OCI-LY3 (cell line): ENCODE data around the gene ADGRD1.

Source experiments
- H2AFZ ChIP-seq: fragments of 200-600, 300-600 bp; shearing (Covaris generic); 2 replicates; pipeline ENCODE4 v1.6.0; 2014; ENCODE audit warnings: antibody characterized with exemption, low read depth, low read length
- H3K27ac ChIP-seq: fragments of 200-600, 300-600 bp; sonication (generic); 2 replicates; pipeline ENCODE4 v1.5.1; 2014; ENCODE audit warnings: mild to moderate bottlenecking, low read length, moderate library complexity, mixed read lengths
- H3K27me3 ChIP-seq: fragments of 200-600, 300-600 bp; sonication (generic); 2 replicates; pipeline ENCODE4 v1.6.1; 2014; ENCODE audit warnings: low read depth, low read length, mixed read lengths
- H3K36me3 ChIP-seq: fragments of 200-600, 300-600 bp; sonication (generic); replicated peaks from 2 replicates; pipeline ENCODE3; 2014; ENCODE audit warnings: low read depth, low read length, mixed read lengths
- H3K4me1 ChIP-seq: fragments of 300-600, 200-600 bp; sonication (generic); 2 replicates; pipeline ENCODE4 v1.6.1; 2014; ENCODE audit warnings: low read length, mixed read lengths
- H3K4me2 ChIP-seq: fragments of 200-600, 300-600 bp; sonication (generic); 2 replicates; pipeline ENCODE4 v1.6.1; 2014; ENCODE audit warnings: low read length, mixed read lengths
- H3K4me3 ChIP-seq: fragments of 300-600, 200-600 bp; sonication (generic); 2 replicates; pipeline ENCODE4 v1.5.1; 2014; ENCODE audit warnings: antibody characterized with exemption, mild to moderate bottlenecking, low read length, moderate library complexity
- H3K79me2 ChIP-seq: fragments of 300-600, 200-600 bp; shearing (Covaris generic); 2 replicates; pipeline ENCODE4 v1.6.1; 2014; ENCODE audit warnings: mild to moderate bottlenecking, low read length, mixed read lengths
- H3K9ac ChIP-seq: fragments of 300-600, 200-600 bp; shearing (Covaris generic); 2 replicates; pipeline ENCODE4 v1.6.0; 2014; ENCODE audit warnings: mild to moderate bottlenecking, low read length, moderate library complexity
- H3K9me3 ChIP-seq: fragments of 200-600, 300-600 bp; shearing (Covaris generic); 2 replicates; pipeline ENCODE4 v1.6.1; 2014; ENCODE audit warnings: low read length, mixed read lengths; ENCODE audit not compliant: insufficient read depth
- H4K20me1 ChIP-seq: fragments of 200-600, 300-600 bp; sonication (generic); 2 replicates; pipeline ENCODE4 v1.6.1; 2016; ENCODE audit warnings: low read length, mixed read lengths; ENCODE audit not compliant: insufficient read depth
- EZH2phosphoT487 ChIP-seq: fragments of 200-600 bp; shearing (Covaris generic); IDR thresholded peaks from 2 replicates; pipeline ENCODE4 v1.6.1; 2018; ENCODE audit warnings: antibody characterized with exemption, mixed run types, low read depth
- TF ChIP-seq, protein P1 (sequence below): fragments of 200-600, 300-600 bp; sonication (generic); IDR thresholded peaks from 2 replicates; pipeline ENCODE4 v1.5.1; 2014; ENCODE audit warnings: antibody characterized with exemption, low read length, low read depth

Gene ADGRD1

GRCh38 chr12:130960058-130960457 is 6.4 kb downstream of the ADGRD1 start:
- H3K4me1 ChIP-seq: no peaks in the 10 kb centered on the region
- no peaks in the 10 kb centered on the region for H3K9me3 ChIP-seq
- TF ChIP-seq EZH2phosphoT487: no peak
- TF ChIP-seq, protein P1, sequence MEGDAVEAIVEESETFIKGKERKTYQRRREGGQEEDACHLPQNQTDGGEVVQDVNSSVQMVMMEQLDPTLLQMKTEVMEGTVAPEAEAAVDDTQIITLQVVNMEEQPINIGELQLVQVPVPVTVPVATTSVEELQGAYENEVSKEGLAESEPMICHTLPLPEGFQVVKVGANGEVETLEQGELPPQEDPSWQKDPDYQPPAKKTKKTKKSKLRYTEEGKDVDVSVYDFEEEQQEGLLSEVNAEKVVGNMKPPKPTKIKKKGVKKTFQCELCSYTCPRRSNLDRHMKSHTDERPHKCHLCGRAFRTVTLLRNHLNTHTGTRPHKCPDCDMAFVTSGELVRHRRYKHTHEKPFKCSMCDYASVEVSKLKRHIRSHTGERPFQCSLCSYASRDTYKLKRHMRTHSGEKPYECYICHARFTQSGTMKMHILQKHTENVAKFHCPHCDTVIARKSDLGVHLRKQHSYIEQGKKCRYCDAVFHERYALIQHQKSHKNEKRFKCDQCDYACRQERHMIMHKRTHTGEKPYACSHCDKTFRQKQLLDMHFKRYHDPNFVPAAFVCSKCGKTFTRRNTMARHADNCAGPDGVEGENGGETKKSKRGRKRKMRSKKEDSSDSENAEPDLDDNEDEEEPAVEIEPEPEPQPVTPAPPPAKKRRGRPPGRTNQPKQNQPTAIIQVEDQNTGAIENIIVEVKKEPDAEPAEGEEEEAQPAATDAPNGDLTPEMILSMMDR: no peak
- no peak overlapping the region for H3K27ac ChIP-seq
- H3K79me2 ChIP-seq: no peaks in the 10 kb centered on the region
- H2AFZ ChIP-seq: no peak overlapping the region
- no peaks in the 10 kb centered on the region for H3K36me3 ChIP-seq
- no peak overlapping the region for H3K4me3 ChIP-seq
- no peak overlapping the region for H3K4me2 ChIP-seq
- H3K9ac ChIP-seq: no peak overlapping the region
- H4K20me1 ChIP-seq: no peaks in the 10 kb centered on the region
- no peaks in the 10 kb centered on the region for H3K27me3 ChIP-seq

DNA sequence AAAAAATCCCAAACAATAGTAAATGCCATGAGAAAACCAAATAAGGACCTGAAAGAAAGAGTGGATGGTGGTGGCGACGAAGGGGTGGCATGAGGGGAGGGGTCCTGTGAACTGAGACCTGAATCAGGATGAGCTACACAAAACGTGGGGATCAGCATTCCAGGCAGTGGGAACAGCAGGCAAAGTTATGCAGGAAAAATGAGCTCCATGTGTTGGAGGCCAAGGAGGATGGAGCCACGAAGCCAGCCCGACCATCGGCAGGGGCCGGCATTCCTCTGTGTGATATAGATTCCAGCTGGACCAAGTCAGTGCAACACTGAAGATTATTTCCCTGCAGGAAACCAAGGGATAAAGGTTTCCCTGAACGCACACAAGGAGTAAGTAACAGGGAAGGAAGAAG is 7.1 kb downstream of the ADGRD1 start:
- H4K20me1 ChIP-seq: no peaks in the 10 kb centered on the region
- H3K27me3 ChIP-seq: 0 out of 2 replicates have a peak, but pooled peaks cover 4% of the 10 kb centered on the region
- H3K27ac ChIP-seq: no peak overlapping the region
- no peak overlapping the region for H3K4me3 ChIP-seq
- H3K79me2 ChIP-seq: no peaks in the 10 kb centered on the region
- no peaks in the 10 kb centered on the region for H3K36me3 ChIP-seq
- no peak overlapping the region for H2AFZ ChIP-seq
- H3K9ac ChIP-seq: no peak overlapping the region
- TF ChIP-seq EZH2phosphoT487: no peak
- TF ChIP-seq, protein P1: no peak
- H3K9me3 ChIP-seq: no peaks in the 10 kb centered on the region
- H3K4me1 ChIP-seq: no peaks in the 10 kb centered on the region
- no peak overlapping the region for H3K4me2 ChIP-seq

- Histone ChIP-seq H3K9me3 (no peaks in the 10 kb centered on the region), H3K79me2 (no peaks in the 10 kb centered on the region), H3K36me3 (no peaks in the 10 kb centered on the region), H3K4me3 (no peak overlapping the region), H3K4me2 (no peak overlapping the region), H3K4me1 (no peaks in the 10 kb centered on the region), H4K20me1 (no peaks in the 10 kb centered on the region), H2AFZ (no peak overlapping the region), H3K27me3 (0 out of 2 replicates have a peak, but pooled peaks cover 4% of the 10 kb centered on the region), H3K9ac (no peak overlapping the region), H3K27ac (no peak overlapping the region)
- no peak for TF ChIP-seq EZH2phosphoT487
- TF ChIP-seq, protein P1: no peak
Observed at GRCh38 chr12:130961921-130962451, 8.3 kb downstream of the ADGRD1 start.

GRCh38 chr12:130965214-130965613 is 11.5 kb downstream of the ADGRD1 start:
- Histone ChIP-seq H3K36me3 (no peaks in the 10 kb centered on the region), H3K9ac (no peak overlapping the region), H3K27me3 (peaks cover 20% of the 10 kb centered on the region), H3K4me3 (no peak overlapping the region), H3K4me1 (peaks cover 2% of the 10 kb centered on the region), H4K20me1 (no peaks in the 10 kb centered on the region), H3K9me3 (no peaks in the 10 kb centered on the region), H3K4me2 (no peak overlapping the region), H3K79me2 (no peaks in the 10 kb centered on the region), H2AFZ (no peak overlapping the region), H3K27ac (no peak overlapping the region)
- TF ChIP-seq EZH2phosphoT487: no peak
- TF ChIP-seq, protein P1: no peak
